Inferior parietal cortex (tissue), 1 donor: Measurements from ENCODE around the gene RPTOR.

Source experiments
- DNase-seq: peaks from one replicate; pipeline ENCODE4 v3.0.0-alpha.2; 2016; ENCODE audit errors: extremely low spot score

RPTOR gene

GRCh38 chr17:80929449-80929848, 384.8 kb downstream of the RPTOR start:
- no peak for DNase-seq

DNA sequence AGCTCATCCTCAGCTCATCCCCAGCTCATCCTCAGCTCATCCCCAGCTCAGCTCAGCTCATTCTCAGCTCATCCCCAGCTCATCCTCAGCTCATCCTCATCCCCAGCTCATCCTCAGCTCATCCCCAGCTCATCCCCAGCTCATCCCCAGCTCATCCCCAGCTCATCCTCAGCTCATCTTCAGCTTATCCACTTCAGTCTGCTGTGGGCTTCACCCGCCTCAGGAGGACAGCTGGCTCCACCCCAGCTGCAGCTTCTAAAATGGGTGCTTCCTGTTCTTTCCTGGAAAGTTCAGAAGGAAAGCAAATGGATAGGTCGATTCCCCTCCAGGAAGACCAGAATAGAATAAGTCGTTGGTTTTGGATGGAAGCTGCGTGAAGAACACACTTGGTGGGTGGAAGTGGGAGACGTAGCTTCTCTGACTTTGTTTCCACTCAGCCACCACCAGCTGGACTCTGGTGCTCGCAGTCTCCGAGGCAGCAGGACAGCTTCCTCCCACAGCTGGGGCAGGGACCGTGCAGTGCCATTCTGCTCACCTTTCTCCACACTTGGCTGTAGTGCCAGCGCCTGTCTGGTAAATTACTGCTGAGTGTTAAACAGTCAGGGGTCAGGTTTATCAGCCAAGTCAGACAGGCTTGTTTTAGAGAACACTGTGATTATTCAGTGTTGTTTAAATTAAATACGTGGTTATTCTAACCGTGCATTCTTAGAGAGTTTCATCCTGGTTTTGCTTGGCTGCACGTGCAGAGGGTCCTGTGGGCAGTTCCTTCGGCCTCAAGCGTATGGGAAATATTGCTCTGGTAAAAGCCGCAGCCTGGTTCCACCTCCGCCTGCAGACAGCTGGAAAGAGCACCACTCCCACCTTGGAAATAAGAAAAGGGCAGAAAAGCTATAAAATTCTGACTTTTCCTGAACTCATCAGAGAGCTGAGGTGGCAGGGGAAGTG, 386.0 kb downstream of the RPTOR start:
- no peak for DNase-seq

DNA sequence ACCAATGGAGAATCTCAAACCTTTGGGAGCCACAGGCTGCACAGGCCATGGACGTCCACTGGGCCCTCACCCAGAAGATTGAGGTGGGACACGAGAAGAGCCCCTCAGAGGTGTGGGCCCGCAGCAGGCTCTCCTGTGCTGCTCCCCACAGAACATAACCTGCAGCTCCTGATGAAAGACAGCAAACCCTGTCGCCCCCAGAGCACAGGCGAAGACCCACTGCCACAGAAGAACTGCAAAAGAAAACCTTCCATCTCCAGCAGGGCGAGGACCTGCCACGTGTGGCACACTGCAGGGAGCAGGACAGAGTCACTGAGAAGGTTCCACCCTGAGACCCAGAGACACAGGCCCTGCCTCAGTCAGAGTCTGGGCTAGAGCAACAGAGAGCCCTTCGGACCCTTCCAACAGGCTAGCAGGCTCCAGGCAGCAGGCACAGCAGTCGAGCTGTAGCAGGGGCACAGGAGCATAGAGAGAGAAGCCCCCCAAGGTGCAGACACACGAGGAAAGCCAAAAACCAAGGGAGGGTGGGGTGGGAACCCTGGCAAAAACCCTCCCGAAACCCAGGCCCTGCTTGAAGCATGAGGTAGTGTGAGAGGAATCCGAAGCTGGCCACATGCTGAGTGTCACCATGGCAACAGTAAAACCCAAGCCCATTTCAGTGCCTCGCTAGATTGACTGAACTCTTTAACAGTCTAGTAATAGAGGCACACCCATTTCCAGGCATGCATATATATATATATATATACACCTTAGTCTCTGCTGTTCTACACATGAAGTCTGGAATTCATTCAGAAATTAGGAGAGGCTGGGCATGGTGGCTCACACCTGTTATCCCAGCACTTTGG, 387.0 kb downstream of the RPTOR start:
- DNase-seq, result no peak

GRCh38 chr17:80935526-80935925, 390.9 kb downstream of the RPTOR start:
- no peak for DNase-seq

GRCh38 chr17:80936218-80936617, 391.6 kb downstream of the RPTOR start:
- DNase-seq, result no peak

GRCh38 chr17:80936723-80937122, 392.1 kb downstream of the RPTOR start:
- DNase-seq, result no peak

DNA sequence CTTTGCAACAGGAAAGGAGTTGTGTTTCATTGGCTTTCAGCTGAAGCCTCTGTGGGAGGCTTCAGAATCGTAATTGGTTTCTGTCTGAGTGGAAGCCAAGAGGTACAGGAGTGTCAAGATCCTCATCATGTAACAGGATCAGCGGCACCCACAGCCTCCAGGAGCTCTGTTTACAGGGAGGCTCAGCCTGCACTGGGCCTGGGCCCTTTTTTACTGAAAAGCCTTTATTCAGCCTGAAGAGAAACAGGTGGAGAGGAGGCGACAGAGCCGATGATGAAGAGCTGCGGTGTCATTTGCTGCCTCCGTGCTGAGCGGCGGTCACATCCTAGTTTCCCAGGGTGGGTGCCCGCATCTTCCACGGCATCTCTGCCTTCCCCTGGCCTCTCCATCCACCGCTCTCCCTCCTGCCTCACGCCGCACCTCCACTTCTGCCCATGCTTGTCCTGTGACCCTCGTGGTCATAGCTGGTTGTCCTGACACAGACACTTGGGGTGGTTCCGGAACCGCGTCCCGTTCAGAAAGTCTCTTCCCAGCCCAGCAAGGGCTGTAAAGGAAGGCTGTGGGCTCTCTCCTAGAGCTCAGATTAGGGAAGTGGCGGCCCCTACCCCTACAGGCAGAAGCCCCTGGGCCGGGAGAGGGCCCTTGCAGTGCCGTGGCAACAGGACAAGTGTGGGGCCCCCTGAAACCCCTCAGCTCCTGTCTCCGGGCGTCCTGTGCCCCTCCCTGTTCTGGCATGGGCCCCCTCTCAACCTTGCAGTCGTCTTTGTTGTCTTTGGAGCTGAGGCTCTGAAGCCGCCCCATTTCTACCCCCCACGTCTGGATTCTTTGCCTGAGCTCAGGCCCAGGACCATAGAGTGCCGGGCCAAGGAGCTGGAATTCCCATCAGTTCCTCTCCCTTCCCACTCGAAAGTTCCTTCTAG, 393.1 kb downstream of the RPTOR start:
- DNase-seq, result no peak

GRCh38 chr17:80938556-80938955, 393.9 kb downstream of the RPTOR start:
- no peak for DNase-seq

GRCh38 chr17:80939151-80940145, 394.8 kb downstream of the RPTOR start:
- no peak for DNase-seq

DNA sequence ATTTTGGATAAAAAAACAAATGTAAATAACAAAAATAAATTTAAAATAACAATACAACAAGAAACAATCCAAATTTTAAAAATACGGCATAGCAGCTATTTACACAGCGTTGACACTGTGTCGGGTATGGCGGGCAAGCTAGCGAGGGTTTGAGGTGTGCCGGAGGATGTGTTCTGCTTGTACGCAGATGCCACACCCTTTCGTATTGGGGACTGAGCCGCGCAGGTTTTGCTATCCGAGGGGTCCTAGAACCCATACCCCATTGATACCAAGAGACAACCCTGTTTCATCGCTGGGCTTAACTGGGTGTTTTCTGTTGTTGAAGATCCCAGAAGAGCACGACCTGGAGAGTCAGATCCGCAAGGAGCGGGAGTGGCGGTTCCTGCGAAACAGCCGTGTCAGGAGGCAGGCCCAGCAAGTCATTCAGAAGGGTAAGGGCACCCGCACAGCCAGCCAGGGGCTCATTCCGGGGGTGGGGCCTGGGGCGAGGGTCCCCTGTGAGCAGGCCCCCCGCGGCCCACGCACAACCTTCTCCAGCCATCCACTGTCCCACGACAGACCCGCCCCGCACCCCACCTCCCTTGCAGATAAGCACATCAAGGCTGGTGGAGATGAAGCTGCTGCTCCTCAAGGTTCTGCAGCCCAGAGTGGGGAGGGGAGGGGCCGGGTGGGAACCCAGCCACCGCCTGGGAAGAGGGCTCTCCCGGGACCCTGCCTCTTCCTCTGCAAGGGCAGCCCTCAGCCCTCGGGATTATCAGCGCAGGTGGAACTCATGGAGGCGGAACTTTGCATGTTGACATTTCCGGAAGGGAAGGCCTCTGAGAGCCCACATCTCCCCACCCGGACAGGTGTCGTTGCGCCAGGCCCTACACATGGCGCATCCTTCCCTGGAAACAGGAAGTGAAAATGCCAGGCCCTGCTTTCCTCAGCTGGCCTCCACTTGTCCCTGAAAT, 395.8 kb downstream of the RPTOR start:
- no peak for DNase-seq

GRCh38 chr17:80941171-80941570, 396.5 kb downstream of the RPTOR start:
- DNase-seq, result no peak

DNA sequence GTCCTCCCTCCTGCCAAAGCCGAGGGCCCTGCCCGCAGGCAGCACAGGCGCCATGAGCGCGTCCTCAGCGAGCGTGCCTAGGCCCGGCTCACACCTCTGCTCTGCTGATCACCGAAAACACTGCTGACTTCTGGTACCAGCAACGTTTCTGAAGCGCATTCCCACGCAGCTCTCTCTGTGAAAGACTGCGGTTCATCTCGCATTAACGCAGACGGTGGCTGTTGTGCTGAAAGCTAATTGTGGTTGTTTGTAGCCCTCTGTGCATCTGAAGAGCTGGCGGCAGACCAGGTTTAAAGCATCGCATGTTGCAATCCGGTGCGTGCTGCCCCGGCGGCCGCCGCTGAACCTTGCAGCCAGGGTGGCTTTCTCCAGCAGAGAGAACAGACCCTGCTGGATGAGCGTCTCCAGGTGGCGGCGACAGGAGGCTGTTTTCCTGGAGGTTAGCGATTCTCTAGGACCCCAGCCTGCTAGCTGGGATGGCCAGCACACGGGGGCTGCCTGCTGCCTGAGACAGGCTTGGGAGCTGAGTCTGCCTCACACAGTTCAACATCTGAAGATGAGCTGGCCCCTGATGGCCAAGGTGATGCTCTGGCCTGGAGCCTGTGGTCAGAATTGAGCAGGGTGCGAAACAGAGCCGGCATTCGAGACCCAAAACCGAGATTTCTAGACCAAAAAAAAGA, 397.2 kb downstream of the RPTOR start:
- peak; percentile 8 for DNase-seq

DNA sequence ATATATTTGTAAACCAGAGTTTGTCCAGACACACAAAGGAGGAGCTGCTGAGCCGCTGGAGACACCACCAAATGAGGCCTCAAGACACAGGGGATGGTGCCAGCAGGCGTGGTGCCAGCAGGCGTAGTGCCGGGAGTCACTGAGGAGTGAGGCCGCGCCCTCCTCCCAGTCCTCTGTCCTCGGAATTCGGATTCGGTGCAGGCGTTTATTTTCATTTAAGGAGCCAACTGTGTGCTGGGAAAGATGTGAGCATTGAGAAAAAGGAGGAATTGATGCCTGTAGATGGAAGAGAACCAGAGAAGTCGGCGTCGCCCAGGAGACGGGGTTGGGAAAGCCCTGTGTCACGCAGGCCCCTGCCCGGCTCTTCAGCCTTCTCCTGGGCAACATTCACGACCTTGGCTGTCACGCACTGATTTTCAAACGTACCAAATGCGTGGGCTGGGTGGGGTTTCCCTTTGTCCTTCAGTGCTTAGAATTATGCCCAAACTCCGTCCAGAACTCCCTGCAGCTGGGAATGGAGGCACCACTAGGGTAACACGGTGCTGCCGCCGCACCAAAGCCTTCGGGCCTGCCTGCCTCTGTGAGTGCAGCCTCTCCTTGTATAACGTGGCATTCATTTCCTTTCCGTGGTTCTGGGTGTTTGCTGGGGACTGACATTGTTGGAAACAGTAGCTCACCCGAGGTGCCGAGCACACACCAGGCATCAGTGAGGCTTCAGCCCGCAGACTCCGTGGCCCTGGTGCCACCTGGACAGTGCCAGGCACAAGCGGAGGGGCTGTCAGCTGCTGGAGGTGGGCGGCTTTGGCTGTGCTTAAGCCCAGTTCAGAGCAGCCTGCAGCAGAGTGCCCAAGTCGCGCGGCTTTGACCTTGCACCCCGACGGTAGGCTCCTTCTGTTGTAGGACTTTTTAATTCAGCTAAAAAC, 398.0 kb downstream of the RPTOR start:
- peak; percentile 36 for DNase-seq

DNA sequence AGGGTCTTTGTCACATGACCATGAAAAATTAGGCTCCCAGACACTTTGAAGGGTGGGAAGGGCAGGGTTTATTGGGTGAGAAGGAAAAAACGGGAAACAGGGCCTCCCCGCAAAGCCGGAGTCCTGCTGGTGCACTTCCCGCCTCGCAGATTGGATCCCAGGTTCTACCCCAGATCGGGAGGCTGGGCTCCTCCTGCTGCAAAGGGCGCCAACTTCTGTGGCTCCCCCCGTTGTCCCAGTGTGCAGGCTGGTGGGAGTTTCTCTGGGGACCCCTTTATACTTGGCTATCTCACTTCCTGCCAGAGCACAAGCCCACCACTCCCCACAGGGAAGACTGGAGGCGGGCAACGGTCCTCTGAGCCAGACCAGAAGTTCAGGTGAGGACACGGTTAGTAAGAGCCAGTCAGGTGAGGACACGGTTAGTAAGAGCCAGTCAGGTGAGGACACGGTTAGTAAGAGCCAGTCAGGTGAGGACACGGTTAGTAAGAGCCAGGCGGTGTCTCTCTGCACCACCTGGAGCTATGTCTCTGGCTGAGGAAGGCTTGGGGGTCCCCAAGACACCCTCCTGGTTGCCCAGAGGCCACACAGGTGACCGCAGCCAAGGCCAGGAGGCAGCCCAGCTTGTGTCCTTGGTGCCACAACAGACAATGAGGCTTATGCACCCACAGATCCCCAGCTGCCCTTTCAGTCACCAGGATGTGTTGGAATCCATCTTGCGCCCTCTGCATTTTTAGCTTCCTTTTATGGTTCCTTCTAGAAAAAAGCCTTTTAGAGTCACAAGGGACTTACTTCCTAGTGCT, 398.9 kb downstream of the RPTOR start:
- no peak for DNase-seq

GRCh38 chr17:80944326-80944725, 399.7 kb downstream of the RPTOR start:
- DNase-seq, result no peak

- no peak for DNase-seq
Measured at GRCh38 chr17:80945736-80946135, 401.1 kb downstream of the RPTOR start.

DNA sequence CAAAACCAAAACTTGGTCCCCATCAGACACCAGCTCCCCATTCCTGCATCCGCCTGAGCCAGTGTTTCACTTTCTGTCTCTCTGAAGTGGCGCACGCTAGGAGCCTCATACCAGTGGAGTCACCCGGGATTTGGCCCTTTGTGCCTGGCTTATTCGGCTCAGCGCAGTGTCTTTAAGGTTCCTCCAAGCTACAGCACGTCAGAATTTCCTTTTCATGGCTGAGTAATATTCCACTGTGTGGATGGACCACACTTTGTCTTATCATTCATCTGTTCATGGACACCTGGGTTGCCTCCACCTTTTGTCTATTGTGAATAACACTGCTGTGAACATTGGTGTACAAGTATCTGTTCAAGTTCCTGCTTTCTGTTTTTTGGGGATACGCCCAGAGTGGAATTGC, 401.8 kb downstream of the RPTOR start:
- no peak for DNase-seq
